HEK293T (cell line): ENCODE data around the gene HSF5.

Experiments
- ARNT ChIP-seq: fragments of 450-650 bp; IDR thresholded peaks from 2 replicates; pipeline ENCODE4 v1.6.1; 2017; ENCODE audit warnings: mild to moderate bottlenecking
- FOXK2 ChIP-seq: fragments of 450-650 bp; IDR thresholded peaks from 2 replicates; pipeline ENCODE4 v1.6.1; 2016; ENCODE audit warnings: mild to moderate bottlenecking
- FOXM1 ChIP-seq: fragments of 450-650 bp; IDR thresholded peaks from 2 replicates; pipeline ENCODE4 v1.6.1; 2017; ENCODE audit warnings: mild to moderate bottlenecking, borderline replicate concordance
- SP1 ChIP-seq: fragments of 450-650 bp; IDR thresholded peaks from 2 replicates; pipeline ENCODE4 v1.6.1; 2017
- SUZ12 ChIP-seq: fragments of 450-650 bp; IDR thresholded peaks from 2 replicates; pipeline ENCODE4 v1.6.1; 2016; ENCODE audit warnings: mild to moderate bottlenecking
- TARDBP ChIP-seq: fragments of 450-650 bp; IDR thresholded peaks from 2 replicates; pipeline ENCODE4 v1.6.1; 2016
- ZNF384 ChIP-seq: fragments of 450-650 bp; IDR thresholded peaks from 2 replicates; pipeline ENCODE4 v1.6.1; 2016

- TF ChIP-seq SUZ12 (no peak), SP1 (no peak), FOXM1 (no peak), ARNT (no peak), ZNF384 (no peak), TARDBP (no peak), FOXK2 (no peak)
Measured at GRCh38 chr17:58507123-58507634, 19.0 kb upstream of the HSF5 start.
